Measurements from ENCODE around the gene UBL7. TPM values are rescaled to one million over a fixed set of nuclear protein-coding genes. Genes with fewer than 3 reads are reported as not detected.

UBL7 gene
- polyA plus RNA-seq, 3 donors from 2014 or later, result 110 to 163 (median 128) TPM

DNA sequence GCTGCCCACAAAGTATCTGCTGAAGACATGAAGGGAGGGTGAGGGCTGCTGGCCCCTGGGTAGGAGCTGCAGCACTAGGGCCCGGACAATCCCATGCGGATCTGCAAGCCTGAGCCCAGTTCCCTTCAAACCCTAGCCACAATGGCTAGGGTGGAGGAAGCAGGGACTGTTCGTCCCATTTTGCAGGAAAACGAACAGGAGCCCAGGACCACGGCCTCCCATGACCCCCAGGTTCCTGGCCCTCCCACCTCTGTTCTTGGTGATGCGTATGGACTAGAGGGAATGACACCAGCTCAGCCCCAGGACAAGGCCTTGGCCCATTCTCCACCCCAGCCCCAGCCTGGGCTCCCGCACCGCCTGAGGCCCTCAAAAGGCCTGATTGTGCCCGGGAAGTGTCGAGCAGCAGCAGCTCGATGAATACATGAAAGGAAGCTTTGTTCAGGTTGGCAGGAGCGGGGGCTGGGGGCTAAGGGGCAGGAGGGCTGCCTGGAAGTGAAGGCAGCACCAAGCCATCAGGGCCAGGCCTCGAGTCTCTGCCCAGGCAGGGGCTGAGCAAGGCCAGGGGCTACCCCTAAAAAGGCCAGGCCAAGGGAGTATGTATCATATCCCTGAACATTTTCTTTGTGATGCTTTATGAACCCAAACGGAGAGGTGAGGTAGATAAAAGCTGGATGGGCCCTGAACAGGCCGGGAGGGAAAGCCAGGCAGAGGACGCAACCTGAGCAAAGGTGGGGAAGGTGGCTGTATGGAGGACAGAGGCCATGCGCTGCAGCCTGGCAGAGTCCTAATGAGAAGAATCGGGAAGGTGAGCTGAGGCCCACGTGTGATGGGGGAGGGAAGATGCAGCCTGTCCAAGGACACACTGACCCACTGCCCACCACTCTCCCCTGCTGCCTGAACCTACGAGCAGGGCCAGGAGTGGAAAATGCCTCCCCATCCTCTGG lies 39.4 kb downstream of the UBL7 start:
- Mint-ChIP-seq H3K27me3 (ENCODE audit: low read depth in 3 of 3) (peaks cover 0 to 2% (median 2%) of the 10 kb centered on the region in 3 donors), H3K4me1 (peaks cover 23 to 29% of the 10 kb centered on the region in 2 donors), H3K9me3 (no peaks in the 10 kb centered on the region), H3K36me3 (peaks cover 0 to 4% (median 0%) of the 10 kb centered on the region in 3 donors), H3K27ac (peak overlapping the region in 4 of 6 donors; percentile 13 to 93 (median 76)), H3K4me3 (peak overlapping the region in 2 of 5 donors; percentile 10 to 26)
- DNase-seq, result no peak

DNA sequence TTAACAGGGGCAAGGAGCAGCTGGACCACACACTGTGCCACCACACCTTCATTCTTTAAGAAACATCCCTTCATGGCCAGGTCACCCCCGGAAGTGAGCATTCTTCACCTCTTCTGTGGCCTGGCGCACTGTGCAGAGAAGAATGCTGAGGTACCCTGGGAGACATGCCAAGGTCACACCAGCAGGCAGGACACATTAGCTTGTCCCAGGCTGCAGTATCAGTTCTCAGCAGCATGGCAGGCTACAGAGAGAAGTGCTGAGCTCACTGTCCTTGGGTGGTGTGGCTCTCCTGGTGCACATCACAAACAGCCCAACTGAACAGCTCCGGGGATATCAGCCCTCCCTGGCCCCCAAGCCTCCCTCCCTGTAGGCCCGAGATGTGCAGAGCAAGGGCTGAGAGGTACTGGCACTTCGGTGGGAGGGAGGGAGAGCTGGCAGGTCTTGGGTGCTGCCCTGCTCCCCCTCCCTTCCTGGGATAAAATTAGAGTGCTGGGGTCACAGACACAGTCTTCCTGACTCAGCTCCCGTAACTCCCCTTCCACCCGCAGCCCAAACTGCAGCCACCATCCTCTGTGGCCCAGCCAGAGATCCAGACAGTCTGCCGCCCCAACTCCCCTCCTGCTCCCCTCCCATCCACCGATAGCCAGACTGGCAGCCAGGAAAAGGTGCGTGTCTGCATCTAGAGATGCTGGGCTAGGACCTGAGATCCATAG lies 40.6 kb downstream of the UBL7 start:
- no peaks in the 10 kb centered on the region for H3K9me3 Mint-ChIP-seq
- peaks cover 25 to 26% of the 10 kb centered on the region in 2 donors for H3K4me1 Mint-ChIP-seq
- peak overlapping the region; percentile 58 to 87 (median 77) for H3K4me3 Mint-ChIP-seq
- H3K27me3 Mint-ChIP-seq (ENCODE audit: low read depth in 3 of 3), result peaks cover 0 to 2% (median 2%) of the 10 kb centered on the region in 3 donors
- DNase-seq, result peak in 1 of 3 donors; percentile 24
- H3K27ac Mint-ChIP-seq, result peak overlapping the region; percentile 74 to 94 (median 77)
- peaks cover under 1 to 5% (median 5%) of the 10 kb centered on the region in 3 donors for H3K36me3 Mint-ChIP-seq

DNA sequence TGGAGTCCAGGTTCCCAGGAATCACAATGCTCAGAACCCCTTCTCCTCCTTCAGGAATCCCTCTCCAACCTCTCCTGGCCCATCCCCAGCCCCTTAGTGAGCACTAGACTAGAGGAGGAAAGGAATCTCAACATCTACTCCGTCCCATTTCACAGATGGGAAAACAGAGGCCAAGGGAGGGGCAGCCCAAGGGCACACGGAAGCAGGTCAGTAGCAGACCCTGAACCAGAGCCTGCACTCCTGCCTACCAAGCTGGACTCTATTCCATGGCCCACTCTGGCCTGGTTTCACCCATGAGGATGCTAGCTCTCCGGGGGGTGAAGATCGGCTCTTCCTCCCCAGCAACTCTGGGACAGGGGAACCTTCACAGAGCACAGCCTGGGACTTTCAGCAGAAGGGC lies 41.5 kb downstream of the UBL7 start:
- peak overlapping the region in 4 of 6 donors; percentile 63 to 94 (median 86) for H3K27ac Mint-ChIP-seq
- H3K36me3 Mint-ChIP-seq, result peaks cover 4 to 5% (median 5%) of the 10 kb centered on the region in 3 donors
- no peak for DNase-seq
- no peaks in the 10 kb centered on the region for H3K9me3 Mint-ChIP-seq
- peaks cover 0 to 2% (median 2%) of the 10 kb centered on the region in 3 donors for H3K27me3 Mint-ChIP-seq (ENCODE audit: low read depth in 3 of 3)
- H3K4me1 Mint-ChIP-seq, result peaks cover 25 to 31% of the 10 kb centered on the region in 2 donors
- peak overlapping the region in 4 of 5 donors; percentile 9 to 77 (median 68) for H3K4me3 Mint-ChIP-seq

DNA sequence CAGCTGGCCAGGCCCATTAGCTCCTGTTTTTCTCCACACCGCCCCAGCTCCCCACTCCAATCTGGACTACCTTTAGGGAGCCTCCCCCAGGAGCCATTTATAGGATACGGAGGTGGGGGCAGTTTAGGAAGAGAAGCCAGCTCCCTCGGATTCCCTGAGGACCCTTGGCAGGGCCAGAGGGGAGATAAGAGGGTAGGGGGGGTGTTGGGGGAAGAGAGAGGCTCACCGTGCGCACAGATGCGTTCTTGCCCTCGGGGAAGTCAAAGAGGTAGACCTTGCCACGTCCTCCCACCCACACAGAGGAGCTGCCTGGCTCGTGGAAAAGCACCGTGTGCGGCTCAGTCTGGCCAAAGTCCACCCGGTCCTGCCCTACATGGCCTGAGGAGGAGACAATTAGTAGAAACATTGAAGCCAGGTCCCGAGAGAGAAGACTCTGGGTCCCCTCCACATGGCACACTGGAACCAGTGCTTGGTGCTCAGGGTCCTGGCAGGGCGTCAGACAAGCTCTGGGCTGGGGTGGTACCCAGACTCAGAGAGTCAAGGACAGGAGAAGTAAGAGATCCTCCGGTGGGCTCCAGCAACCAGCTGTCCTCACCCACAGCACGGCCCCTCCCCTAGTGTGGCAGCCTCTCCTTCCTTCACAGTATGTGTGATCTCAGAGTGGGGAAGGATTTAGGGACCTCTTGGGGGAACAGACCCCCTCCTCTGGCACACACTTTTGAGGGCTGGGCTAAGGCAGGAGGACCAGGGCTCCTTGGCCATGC lies 42.2 kb downstream of the UBL7 start:
- Mint-ChIP-seq H3K27ac (peak overlapping the region in 4 of 6 donors; percentile 45 to 80 (median 74)), H3K9me3 (no peaks in the 10 kb centered on the region), H3K27me3 (ENCODE audit: low read depth in 3 of 3) (peaks cover 0 to 6% (median 2%) of the 10 kb centered on the region in 3 donors), H3K4me3 (peak overlapping the region in 1 of 5 donors; percentile 7), H3K36me3 (peaks cover 5 to 10% (median 8%) of the 10 kb centered on the region in 3 donors), H3K4me1 (peaks cover 25 to 31% of the 10 kb centered on the region in 2 donors)
- DNase-seq, result no peak

DNA sequence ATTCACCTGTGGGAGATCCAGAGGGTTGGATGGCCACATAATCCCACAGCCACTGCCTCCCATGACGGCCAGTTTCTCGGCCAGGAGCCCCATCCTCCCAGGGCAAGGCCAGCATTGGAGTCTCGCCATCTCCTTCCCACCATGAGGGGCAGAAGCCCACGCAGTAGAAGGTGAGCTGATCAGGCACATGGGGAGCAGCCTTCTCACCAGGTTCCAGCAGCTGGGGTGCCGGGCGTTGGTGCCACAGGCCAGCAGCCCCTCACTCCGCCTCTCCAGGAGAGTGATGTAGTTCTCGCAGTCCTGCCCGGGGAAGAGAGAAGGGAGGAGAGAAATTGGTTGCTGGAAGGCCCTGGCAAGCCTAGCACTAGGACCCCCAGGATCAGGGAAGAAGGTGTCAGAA lies 43.3 kb downstream of the UBL7 start:
- peaks cover 0 to 6% (median 2%) of the 10 kb centered on the region in 3 donors for H3K27me3 Mint-ChIP-seq (ENCODE audit: low read depth in 3 of 3)
- no peaks in the 10 kb centered on the region for H3K9me3 Mint-ChIP-seq
- H3K4me1 Mint-ChIP-seq, result peaks cover 25 to 31% of the 10 kb centered on the region in 2 donors
- peaks cover 5 to 15% (median 10%) of the 10 kb centered on the region in 3 donors for H3K36me3 Mint-ChIP-seq
- H3K4me3 Mint-ChIP-seq, result no peak overlapping the region
- peak overlapping the region in 2 of 6 donors; percentile 37 to 40 for H3K27ac Mint-ChIP-seq
- DNase-seq, result no peak

DNA sequence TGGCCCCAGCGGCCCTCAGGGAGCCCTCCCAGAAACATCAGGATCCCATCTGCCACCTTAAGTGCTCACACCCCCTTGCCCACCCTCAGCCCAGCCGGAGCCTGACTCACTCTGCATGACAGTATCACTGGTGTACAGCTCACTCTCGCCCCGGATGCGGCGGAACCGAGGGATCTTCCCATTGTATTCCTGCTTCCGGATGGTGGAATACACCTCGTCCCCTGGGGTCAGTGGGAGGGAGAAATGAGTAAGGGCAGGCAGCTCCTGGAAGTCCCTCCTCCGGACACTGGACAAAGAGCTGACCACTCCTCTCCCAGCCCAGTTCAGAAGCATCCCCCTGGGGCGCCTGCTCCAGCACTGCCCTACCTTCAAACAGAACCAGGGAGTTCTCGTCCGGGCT lies 43.7 kb downstream of the UBL7 start:
- H3K27ac Mint-ChIP-seq, result peak overlapping the region in 1 of 6 donors; percentile 40
- no peak overlapping the region for H3K4me3 Mint-ChIP-seq
- H3K36me3 Mint-ChIP-seq, result peaks cover 5 to 20% (median 10%) of the 10 kb centered on the region in 3 donors
- H3K9me3 Mint-ChIP-seq, result no peaks in the 10 kb centered on the region
- H3K4me1 Mint-ChIP-seq, result peaks cover 25 to 31% of the 10 kb centered on the region in 2 donors
- no peak for DNase-seq
- H3K27me3 Mint-ChIP-seq (ENCODE audit: low read depth in 3 of 3), result peaks cover 0 to 6% (median 2%) of the 10 kb centered on the region in 3 donors

DNA sequence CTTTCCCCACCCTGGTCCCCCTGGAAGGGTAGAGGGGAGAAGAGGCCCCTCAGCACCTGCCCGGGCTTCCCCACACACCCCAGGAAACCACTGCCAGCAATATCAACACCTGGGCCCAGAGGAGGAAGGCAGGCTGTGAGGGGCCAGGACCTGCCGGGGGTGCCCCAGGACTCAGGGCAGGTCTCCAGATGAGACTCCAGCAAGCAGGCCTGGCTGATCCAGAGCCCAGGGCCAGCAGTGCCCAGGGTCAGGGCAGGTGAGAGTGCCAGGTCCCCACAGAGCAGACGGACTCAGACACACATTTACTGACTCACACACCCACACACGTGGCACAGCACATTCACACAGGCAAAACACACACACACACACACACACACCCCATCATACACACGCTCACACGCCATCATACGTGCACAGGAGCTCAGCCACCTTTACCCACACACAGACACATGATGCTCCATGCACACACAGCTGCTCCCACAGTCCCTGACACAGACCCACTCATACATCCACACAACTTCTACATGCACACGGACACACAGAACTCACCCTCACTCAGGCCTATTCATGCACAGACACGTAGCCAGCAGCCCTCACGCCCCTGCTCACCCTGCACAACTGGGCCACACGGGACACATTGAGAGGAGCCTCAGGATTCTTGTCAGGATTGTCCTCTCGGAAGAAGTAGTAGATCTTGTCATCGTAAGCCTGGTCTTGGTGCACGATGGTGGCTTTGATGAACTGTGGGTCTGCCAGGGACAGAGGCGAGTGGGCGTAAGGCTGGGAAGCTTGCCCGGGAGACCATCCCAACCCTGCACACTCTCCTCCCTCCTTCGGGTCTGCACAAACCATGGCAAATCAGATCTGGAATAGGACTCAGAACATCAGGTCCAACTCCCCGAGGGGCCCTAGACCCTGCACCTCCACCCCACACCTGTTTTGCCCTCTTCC lies 44.7 kb downstream of the UBL7 start:
- peaks cover 0 to 6% (median 0%) of the 10 kb centered on the region in 3 donors for H3K27me3 Mint-ChIP-seq (ENCODE audit: low read depth in 3 of 3)
- peaks cover 22 to 25% of the 10 kb centered on the region in 2 donors for H3K4me1 Mint-ChIP-seq
- no peak for DNase-seq
- H3K9me3 Mint-ChIP-seq, result no peaks in the 10 kb centered on the region
- peak overlapping the region in 2 of 6 donors; percentile 26 to 62 for H3K27ac Mint-ChIP-seq
- peaks cover 5 to 20% (median 10%) of the 10 kb centered on the region in 3 donors for H3K36me3 Mint-ChIP-seq
- no peak overlapping the region for H3K4me3 Mint-ChIP-seq

DNA sequence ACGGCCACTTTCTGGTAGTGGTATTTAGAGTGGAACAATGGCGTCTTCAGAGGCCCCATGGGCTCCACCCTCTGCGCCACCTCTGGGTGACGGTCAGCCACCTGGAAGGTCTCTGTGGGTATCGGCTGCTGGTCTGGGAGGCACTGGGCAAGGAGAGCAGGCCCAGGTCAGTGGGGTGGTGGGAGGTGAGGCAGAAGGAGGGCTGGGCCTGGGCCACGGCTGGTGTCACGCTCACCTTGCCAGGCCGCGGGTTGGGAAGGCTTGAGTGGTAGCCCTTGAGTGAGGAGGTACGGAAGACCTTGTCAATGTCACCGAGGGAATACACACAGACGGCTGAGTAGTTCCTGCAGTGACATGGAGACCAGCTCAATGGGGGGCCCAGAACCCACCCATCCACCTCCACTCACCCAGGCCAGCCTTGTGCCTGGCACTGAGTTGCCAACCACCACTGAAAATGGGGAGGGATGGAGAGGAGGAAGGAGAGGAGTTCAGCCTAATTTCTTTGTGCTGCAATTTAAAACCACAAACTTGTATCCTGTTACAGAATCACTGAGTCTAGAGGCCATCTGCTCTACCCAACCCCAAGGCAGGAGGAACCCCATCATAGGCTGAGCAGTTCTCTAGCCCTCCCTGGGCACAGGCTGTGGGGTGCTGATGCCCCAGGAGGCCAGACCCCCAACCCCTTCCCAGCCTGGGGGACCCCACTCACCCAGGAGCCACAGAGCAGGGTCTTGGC lies 46.2 kb downstream of the UBL7 start:
- Mint-ChIP-seq H3K27ac (no peak overlapping the region), H3K9me3 (no peaks in the 10 kb centered on the region), H3K27me3 (ENCODE audit: low read depth in 3 of 3) (peaks cover 0 to 4% (median 0%) of the 10 kb centered on the region in 3 donors), H3K36me3 (peaks cover 5 to 20% (median 10%) of the 10 kb centered on the region in 3 donors), H3K4me1 (peaks cover 10% of the 10 kb centered on the region in 2 donors), H3K4me3 (no peak overlapping the region)
- no peak for DNase-seq

DNA sequence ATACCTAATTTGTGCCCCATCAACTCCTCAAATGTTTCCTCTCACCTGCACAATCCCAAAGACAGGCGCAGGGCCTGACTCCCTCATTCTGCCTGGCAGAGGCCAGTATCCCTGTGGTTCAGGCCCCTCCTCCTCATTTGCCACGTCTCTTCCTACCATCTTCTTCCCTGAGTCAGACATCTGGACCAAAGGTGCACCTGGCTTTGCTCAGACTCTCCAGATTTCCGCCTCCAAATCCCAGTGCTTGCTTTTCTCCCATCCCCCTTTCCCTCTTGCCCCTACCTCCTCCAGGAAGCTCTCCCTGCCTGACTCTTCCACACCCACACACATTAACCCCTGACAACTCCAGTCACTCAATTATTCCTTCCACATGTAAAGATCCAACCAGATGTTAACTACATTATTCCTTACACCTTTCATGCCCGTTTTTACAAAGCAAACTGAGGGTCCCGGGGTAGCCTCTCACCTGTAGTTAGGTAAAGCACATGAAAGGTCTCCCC lies 46.8 kb downstream of the UBL7 start:
- H3K27ac Mint-ChIP-seq, result peak overlapping the region in 1 of 6 donors; percentile 4
- H3K27me3 Mint-ChIP-seq (ENCODE audit: low read depth in 3 of 3), result peaks cover 0 to 4% (median 0%) of the 10 kb centered on the region in 3 donors
- H3K36me3 Mint-ChIP-seq, result peaks cover 5 to 20% (median 10%) of the 10 kb centered on the region in 3 donors
- H3K9me3 Mint-ChIP-seq, result no peaks in the 10 kb centered on the region
- H3K4me3 Mint-ChIP-seq, result no peak overlapping the region
- peaks cover 5 to 6% of the 10 kb centered on the region in 2 donors for H3K4me1 Mint-ChIP-seq
- DNase-seq, result no peak

DNA sequence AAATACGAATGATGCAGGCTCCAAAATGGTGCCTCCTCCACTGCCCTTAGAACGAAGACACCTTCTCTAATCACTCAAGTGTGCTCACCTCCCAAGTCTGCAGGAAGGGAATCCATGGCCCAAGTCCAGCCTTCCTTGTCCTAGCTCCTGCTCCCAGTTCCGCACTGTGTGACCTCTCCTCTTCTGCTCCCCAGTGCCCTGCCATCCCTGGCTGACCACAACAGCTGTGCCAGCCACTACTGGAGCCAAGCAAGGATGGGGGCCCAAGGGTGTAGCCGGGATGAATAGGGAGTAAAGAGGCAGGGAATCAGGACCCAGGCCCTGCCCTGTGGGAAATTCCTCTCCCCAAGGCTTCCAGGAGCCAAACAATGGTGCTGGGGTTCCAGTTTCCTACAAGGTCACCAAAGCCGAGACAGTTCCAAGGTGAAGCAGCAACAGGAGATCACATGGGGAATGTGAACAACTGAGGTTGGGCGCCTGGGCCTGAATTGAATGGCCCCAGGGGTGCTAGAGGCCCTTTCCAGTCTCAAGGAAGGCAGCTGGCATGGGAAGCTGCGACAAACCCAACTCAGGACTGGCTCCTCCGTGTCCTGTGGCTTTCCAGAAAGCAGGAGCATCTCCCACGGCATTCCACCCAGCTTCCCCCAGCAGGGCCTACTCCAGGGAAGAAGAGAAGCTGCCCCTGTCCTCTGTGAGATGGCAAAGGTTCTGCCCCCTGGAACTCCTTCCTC lies 47.4 kb downstream of the UBL7 start:
- Mint-ChIP-seq H3K36me3 (peaks cover 5 to 20% (median 10%) of the 10 kb centered on the region in 3 donors), H3K9me3 (no peaks in the 10 kb centered on the region), H3K4me1 (peaks cover 2 to 6% of the 10 kb centered on the region in 2 donors), H3K27me3 (ENCODE audit: low read depth in 3 of 3) (peaks cover 0 to 4% (median 0%) of the 10 kb centered on the region in 3 donors), H3K4me3 (no peak overlapping the region), H3K27ac (no peak overlapping the region)
- DNase-seq, result no peak

DNA sequence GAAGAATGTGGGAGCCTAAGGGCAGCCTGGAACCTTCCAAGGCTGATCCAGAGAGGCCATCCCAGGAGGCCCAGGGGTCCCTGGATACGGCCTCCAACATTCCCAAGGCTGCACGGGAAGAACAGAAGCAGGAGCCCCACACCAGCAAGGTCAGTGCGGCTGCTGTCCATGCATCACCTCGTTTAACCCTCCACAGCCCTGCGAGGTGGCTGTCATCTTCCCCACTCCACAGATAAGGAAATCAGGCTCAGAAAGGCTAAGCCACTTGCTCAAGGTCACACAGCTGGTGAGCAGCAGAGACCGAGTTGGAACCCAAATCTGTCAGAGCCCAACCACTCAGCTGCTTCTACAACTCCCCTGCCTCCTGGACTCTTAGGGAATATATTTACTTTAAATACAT lies 48.8 kb downstream of the UBL7 start:
- no peak for DNase-seq
- peaks cover 5 to 20% (median 10%) of the 10 kb centered on the region in 3 donors for H3K36me3 Mint-ChIP-seq
- H3K9me3 Mint-ChIP-seq, result no peaks in the 10 kb centered on the region
- H3K4me3 Mint-ChIP-seq, result no peak overlapping the region
- H3K27me3 Mint-ChIP-seq (ENCODE audit: low read depth in 3 of 3), result peaks cover 0 to 4% (median 0%) of the 10 kb centered on the region in 3 donors
- H3K27ac Mint-ChIP-seq, result no peak overlapping the region
- H3K4me1 Mint-ChIP-seq, result peaks cover 2 to 9% of the 10 kb centered on the region in 2 donors

Data from immature natural killer cell (primary cell).